HEK293T (cell line): ENCODE results near the gene SAC3D1.

ENCODE experiments used
- CTCF ChIA-PET: fragments of 350-600 bp; formaldehyde crosslinking; extraction: SDS; loops from one replicate; lab custom pipeline; 2021; ENCODE audit warnings: antibody characterized with exemption, inconsistent platforms; lab: Yijun Ruan, JAX
- POLR2A ChIA-PET: fragments of 350-600 bp; formaldehyde crosslinking; extraction: SDS; loops from one replicate; lab custom pipeline; 2020; ENCODE audit warnings: antibody characterized with exemption, inconsistent platforms; lab: Yijun Ruan, JAX
- DNase-seq: peaks from one replicate; pipeline ENCODE4 v3.0.0; 2012; ENCODE audit warnings: mixed read lengths; ENCODE audit errors: extremely low spot score
- ARNT ChIP-seq: fragments of 450-650 bp; IDR thresholded peaks from 2 replicates; pipeline ENCODE4 v1.6.1; 2017; ENCODE audit warnings: mild to moderate bottlenecking
- BHLHE40 ChIP-seq: fragments of 450-650 bp; IDR thresholded peaks from 2 replicates; pipeline ENCODE4 v1.6.1; 2016; ENCODE audit warnings: mild to moderate bottlenecking, moderate library complexity, borderline replicate concordance
- CTBP1 ChIP-seq: fragments of 450-650 bp; IDR thresholded peaks from 2 replicates; pipeline ENCODE4 v1.6.1; 2016; ENCODE audit warnings: borderline replicate concordance
- ELF4 ChIP-seq: fragments of 450-650 bp; IDR thresholded peaks from 2 replicates; pipeline ENCODE4 v1.6.1; 2017; ENCODE audit warnings: antibody characterized with exemption
- FOXA1 ChIP-seq: fragments of 450-650 bp; IDR thresholded peaks from 2 replicates; pipeline ENCODE4 v1.6.1; 2016; ENCODE audit warnings: mild to moderate bottlenecking
- FOXK2 ChIP-seq: fragments of 450-650 bp; IDR thresholded peaks from 2 replicates; pipeline ENCODE4 v1.6.1; 2016; ENCODE audit warnings: mild to moderate bottlenecking
- FOXM1 ChIP-seq: fragments of 450-650 bp; IDR thresholded peaks from 2 replicates; pipeline ENCODE4 v1.6.1; 2017; ENCODE audit warnings: mild to moderate bottlenecking, borderline replicate concordance
- HDGF ChIP-seq: fragments of 450-650 bp; IDR thresholded peaks from 2 replicates; pipeline ENCODE4 v1.6.1; 2017; ENCODE audit warnings: antibody characterized with exemption, borderline replicate concordance
- L3MBTL2 ChIP-seq: fragments of 450-650 bp; conservative IDR thresholded peaks from 2 replicates; pipeline ENCODE4 v1.6.1; 2016; ENCODE audit warnings: mild to moderate bottlenecking
- LEF1 ChIP-seq: fragments of 450-650 bp; IDR thresholded peaks from 2 replicates; pipeline ENCODE4 v1.6.1; 2017; ENCODE audit warnings: mild to moderate bottlenecking, borderline replicate concordance
- NFRKB ChIP-seq: fragments of 450-650 bp; IDR thresholded peaks from 2 replicates; pipeline ENCODE4 v1.6.1; 2016; ENCODE audit warnings: mild to moderate bottlenecking, moderate library complexity
- SP1 ChIP-seq: fragments of 450-650 bp; IDR thresholded peaks from 2 replicates; pipeline ENCODE4 v1.6.1; 2017
- SUZ12 ChIP-seq: fragments of 450-650 bp; IDR thresholded peaks from 2 replicates; pipeline ENCODE4 v1.6.1; 2016; ENCODE audit warnings: mild to moderate bottlenecking
- TARDBP ChIP-seq: fragments of 450-650 bp; IDR thresholded peaks from 2 replicates; pipeline ENCODE4 v1.6.1; 2016
- ZNF384 ChIP-seq: fragments of 450-650 bp; IDR thresholded peaks from 2 replicates; pipeline ENCODE4 v1.6.1; 2016
- TF ChIP-seq, protein P1 (sequence below): fragments of 450-650 bp; IDR thresholded peaks from 2 replicates; pipeline ENCODE4 v1.6.1; 2016

The SAC3D1 gene

DNA sequence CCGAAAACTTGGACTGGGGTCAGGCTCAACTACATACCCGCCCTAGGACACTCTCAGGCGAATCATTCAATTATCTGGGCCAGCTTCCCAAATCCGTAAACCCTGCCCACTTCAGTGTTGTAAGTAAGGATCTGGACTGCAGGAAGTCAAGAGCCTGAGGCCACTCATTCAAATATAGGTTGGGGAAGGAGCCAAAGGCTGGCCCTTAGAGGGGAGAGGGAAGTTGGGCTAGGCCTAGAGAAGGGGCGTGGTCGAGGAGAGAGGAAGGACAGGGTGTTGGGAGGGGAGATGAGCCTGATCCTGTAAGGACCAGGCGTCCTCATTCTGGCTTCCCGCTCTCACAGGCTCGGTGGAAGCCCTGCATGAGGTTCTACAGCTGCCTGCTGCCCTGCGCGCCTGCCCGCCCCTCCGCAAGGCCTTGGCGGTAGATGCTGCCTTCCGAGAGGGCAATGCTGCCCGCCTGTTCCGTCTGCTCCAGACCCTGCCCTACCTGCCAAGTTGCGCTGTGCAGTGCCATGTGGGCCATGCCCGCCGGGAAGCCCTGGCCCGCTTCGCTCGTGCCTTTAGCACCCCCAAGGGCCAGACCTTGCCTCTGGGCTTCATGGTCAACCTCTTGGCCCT is 3.0 kb downstream of the SAC3D1 start:
- TF ChIP-seq BHLHE40 = no peak
- TF ChIP-seq FOXK2 = no peak
- TF ChIP-seq FOXM1 = no peak
- TF ChIP-seq TARDBP = no peak
- TF ChIP-seq ARNT = no peak
- no peak for TF ChIP-seq CTBP1
- no peak for TF ChIP-seq FOXA1
- no peak for TF ChIP-seq NFRKB
- TF ChIP-seq, protein P1, sequence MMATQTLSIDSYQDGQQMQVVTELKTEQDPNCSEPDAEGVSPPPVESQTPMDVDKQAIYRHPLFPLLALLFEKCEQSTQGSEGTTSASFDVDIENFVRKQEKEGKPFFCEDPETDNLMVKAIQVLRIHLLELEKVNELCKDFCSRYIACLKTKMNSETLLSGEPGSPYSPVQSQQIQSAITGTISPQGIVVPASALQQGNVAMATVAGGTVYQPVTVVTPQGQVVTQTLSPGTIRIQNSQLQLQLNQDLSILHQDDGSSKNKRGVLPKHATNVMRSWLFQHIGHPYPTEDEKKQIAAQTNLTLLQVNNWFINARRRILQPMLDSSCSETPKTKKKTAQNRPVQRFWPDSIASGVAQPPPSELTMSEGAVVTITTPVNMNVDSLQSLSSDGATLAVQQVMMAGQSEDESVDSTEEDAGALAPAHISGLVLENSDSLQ = no peak
- DNase-seq = no peak
- ChIA-PET POLR2A (no interaction called here), CTCF (no interaction called here)

DNA sequence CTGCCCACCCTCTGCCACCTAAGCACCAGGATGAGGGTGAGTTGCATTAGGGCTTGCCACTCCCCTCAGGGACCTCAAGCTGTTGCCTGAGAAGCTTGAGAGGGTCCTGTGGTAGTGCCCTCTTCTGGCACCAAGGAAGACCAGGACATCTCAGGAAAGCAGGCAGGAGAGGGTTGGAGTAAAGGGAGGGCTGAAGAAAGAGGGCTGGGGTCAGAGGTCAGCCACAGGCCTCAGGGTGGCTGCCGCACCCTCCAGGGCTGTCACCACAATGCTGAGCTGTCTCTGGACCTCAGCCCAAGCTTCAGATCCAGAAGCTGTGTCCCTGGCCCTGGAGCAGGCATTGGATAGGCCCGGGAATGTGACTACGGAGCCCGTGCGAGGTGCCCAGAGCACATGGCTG is 4.1 kb downstream of the SAC3D1 start:
- ChIA-PET CTCF (no interaction called here), POLR2A (no interaction called here)
- no peak for DNase-seq
- no peak for TF ChIP-seq FOXA1
- TF ChIP-seq FOXK2 = no peak
- no peak for TF ChIP-seq SP1
- no peak for TF ChIP-seq L3MBTL2
- no peak for TF ChIP-seq ELF4
- no peak for TF ChIP-seq HDGF
- TF ChIP-seq BHLHE40 = no peak
- TF ChIP-seq, protein P1 = no peak
- no peak for TF ChIP-seq TARDBP
- TF ChIP-seq ZNF384 = no peak
- TF ChIP-seq SUZ12 = no peak
- TF ChIP-seq ARNT = no peak
- TF ChIP-seq LEF1 = no peak
- no peak for TF ChIP-seq NFRKB
- TF ChIP-seq FOXM1 = no peak
- no peak for TF ChIP-seq CTBP1

DNA sequence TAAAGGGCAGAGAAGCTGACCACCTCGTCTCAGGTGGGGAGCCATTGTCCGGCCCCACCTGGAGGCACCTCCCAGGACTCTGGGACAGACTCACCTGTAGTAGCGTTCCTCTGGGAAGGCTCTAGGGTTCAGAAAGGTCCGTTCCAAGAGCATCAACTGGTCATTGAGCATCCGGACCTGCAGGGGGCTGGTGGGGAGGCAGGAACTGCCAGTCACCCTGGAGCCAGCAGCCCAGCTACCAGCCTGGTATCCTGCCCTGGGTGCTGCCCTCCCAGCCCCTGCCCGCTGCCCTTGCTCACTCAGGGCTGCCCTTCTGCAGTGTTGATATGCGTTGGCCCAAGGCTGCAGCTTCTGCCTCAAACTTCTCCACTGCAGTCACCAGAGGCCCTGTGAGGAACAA is 4.7 kb downstream of the SAC3D1 start:
- TF ChIP-seq FOXK2 (no peak), LEF1 (no peak), CTBP1 (no peak), FOXM1 (no peak), BHLHE40 (no peak), L3MBTL2 (no peak), SUZ12 (no peak), TARDBP (no peak), SP1 (no peak), HDGF (no peak), ZNF384 (no peak), NFRKB (no peak), ELF4 (no peak), FOXA1 (no peak), ARNT (no peak)
- TF ChIP-seq, protein P1 = no peak
- ChIA-PET POLR2A (no interaction called here), CTCF (no interaction called here)
- no peak for DNase-seq

DNA sequence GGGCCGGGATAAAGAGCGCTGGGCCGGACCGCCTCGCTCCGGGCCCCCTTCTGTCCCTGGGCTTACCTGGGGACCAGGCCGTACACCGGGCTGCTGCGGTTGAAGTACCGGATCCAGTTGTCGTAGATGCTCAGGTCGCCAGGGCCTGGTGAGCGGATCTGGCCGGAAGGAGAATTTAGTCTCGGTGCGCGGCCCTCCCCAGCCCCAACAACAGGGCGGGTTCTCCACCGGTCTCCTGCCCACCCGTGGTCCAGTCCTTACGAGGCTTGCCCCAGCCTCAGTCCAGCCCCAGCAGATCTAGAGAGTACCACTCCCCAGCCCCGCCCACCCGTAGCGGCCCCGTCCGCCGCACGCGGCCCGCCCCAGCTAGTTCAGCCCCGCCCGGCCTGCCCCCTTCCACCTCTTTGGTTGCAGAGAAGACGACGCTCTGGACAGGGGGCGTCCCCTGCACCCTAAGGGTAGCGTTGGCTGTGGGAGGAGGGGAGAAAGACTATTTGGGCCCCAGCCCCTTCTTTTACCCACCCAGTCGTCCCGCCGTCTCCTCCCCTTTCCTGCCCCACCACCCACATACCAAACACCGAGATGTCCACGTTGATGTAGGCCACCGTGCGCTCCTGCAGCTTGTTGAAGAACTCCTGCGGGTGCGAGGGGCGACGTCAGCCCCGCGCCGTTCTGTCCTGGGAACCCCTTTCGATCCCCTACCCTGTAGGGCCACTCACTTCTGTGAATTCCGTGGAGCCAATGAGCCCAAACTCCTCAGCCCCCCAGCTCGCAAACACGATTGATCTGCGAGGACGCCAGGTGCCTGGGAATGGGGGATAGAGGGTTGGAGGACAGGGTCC is 6.8 kb downstream of the SAC3D1 start:
- no peak for DNase-seq
- POLR2A ChIA-PET = no interaction called here

DNA sequence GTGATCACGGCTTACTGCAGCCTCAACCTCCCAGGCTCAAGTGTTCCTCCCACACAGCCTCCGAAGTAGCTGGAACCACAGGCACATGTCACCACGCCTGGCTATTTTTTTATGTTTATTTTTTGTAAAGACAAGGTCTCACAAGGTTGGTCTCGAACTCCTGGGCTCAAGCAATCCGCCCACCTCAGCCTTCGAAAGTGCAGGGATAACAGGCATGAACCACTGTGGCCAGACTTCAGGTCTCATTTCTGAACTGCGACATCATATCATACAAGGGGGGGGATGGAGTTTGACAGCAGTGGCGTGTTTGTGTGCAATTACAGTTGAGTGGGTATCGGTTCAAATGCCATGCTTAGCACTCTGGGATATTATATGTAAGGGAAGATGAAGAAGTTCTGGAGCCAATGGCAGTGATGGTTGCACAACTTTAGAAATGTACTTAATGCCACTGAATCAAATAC is 10.4 kb downstream of the SAC3D1 start:
- ChIA-PET CTCF (interaction anchor here (0.6 kb wide), 2 partner anchors 79 to 199 kb away, joined by 3 to 7 read pairs; no protein-coding TSS in a partner anchor), POLR2A (interaction anchor here (1.0 kb wide), 1 partner anchor 36 kb away, joined by 3 read pairs; no protein-coding TSS in a partner anchor)

More for the DNA sequence above, 6.8 kb downstream of the SAC3D1 start:
- TF ChIP-seq TARDBP (no peak), ELF4 (no peak), NFRKB (no peak), ARNT (no peak), LEF1 (no peak), SUZ12 (no peak), FOXM1 (no peak), L3MBTL2 (no peak)
- TF ChIP-seq, protein P1 = no peak
- CTCF ChIA-PET = interaction anchor here (0.7 kb wide), 1 partner anchor 12 kb away, joined by 3 read pairs; no protein-coding TSS in a partner anchor

More for the DNA sequence above, 10.4 kb downstream of the SAC3D1 start:
- no peak for DNase-seq
- TF ChIP-seq SUZ12 (no peak), TARDBP (no peak), FOXM1 (no peak), HDGF (no peak), ARNT (no peak), FOXK2 (no peak), LEF1 (no peak), FOXA1 (no peak), SP1 (no peak), CTBP1 (no peak), BHLHE40 (no peak), ZNF384 (no peak), NFRKB (no peak), L3MBTL2 (no peak), ELF4 (no peak)
- TF ChIP-seq, protein P1 = no peak
